Stimulated activated CD8-positive, alpha-beta memory T cell treated with anti-CD3 and anti-CD28 coated beads, Interleukin-4, amount 100 ng/mL, for 1 hour (primary cell): ENCODE results near the gene FOXD3.
A peak's percentile ranks its signal among the peaks of the same experiment; 100 is the strongest.
"Not testable (repeated sequence)": the region's sequence is repeated elsewhere in the genome, so short reads cannot be mapped to it uniquely, and the experiment has no call there.

ENCODE experiments used
- DNase-seq, 2 donors: peaks; one replicate each; pipeline ENCODE4 v3.0.0-alpha.2; 2020; ENCODE audit warnings: low read depth in 2 of 2, low spot score in 1 of 2

Gene FOXD3

DNA sequence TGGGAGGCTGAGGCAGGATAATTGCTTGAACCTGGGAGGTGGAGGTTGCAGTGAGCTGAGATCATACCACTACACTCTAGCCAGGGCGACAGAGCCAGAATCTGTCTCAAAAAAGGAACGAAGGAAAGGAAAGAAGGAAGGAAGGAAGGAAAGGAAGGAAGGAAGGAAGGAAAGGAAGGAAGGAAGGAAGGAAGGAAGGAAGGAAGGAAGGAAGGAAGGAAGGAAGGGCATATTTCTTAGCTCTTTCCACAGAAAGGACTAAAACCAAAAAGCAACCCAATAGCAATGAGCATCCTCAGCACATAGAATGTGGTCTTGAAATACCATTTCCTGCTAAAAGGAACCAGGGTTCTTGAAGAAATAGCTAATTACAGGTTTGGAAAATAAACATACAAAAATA lies 33.9 kb downstream of the FOXD3 start:
- not testable (repeated sequence) for DNase-seq

- DNase-seq, result no peak
Observed at GRCh38 chr1:63359561-63359960, 37.2 kb downstream of the FOXD3 start.

GRCh38 chr1:63362073-63362472 lies 39.7 kb downstream of the FOXD3 start:
- DNase-seq, result no peak

GRCh38 chr1:63362578-63362977 lies 40.2 kb downstream of the FOXD3 start:
- no peak for DNase-seq

GRCh38 chr1:63363014-63363413 lies 40.6 kb downstream of the FOXD3 start:
- no peak for DNase-seq

DNA sequence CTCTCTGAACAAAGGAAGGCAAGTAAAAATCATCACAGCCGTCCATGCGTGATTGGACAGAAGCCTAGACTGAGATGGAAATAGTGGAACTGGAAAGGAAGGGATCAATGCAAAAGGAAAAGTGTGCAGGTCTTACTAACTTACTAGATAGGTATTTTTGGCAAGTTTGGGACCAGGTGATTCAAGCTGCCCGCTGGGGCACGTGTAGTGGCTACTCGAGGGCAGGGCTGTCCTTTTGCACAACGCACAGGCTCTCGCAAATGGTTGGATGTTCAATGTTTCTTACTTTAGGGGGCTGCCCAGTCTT lies 44.5 kb downstream of the FOXD3 start:
- DNase-seq, result no peak

GRCh38 chr1:63367215-63368103 lies 45.1 kb downstream of the FOXD3 start, which contains the start of gene ALG6:
Gene ALG6 (plus strand): TSS chr1:63367627. CDS start chr1:63370978, 3,351 bp downstream.
- DNase-seq, result peak; percentile 72 to 81

GRCh38 chr1:63368131-63368530 lies 45.8 kb downstream of the FOXD3 start:
- DNase-seq, result no peak
